Stimulated activated CD4-positive, alpha-beta T cell treated with anti-CD3 and anti-CD28 coated beads, Interleukin-4, amount 100 ng/mL, for 48 hours (primary cell): ENCODE results near the gene TMEM132D.

Source experiments
- DNase-seq, 2 donors: peaks; one replicate each; pipeline ENCODE4 v3.0.0-alpha.2; 2020; ENCODE audit warnings: low read depth in 2 of 2

TMEM132D gene

DNA sequence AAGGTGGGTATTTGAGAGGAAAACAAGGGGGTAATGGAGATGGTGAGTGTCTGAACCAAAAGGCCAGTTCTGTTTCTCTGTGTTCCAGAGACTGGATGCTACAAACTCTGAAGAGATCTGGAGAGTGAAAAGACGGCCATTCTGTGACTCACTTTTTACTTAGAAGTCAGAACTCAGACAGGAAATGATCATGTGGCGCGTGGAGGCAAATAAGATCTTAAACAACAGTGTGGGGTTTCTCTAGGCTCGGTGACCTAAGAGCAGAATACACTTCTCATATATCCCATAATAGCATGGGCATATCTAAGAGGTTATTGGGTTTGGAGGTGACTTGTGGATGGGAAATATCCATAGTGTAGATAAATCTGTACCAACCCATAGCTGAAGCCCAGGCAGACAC, 463.5 kb downstream of the TMEM132D start:
- DNase-seq: no peak

GRCh38 chr12:129434790-129435189, 469.0 kb downstream of the TMEM132D start:
- DNase-seq: no peak

- no peak for DNase-seq
Measured at GRCh38 chr12:129428240-129428936, 475.4 kb downstream of the TMEM132D start.

- no peak for DNase-seq
Measured at GRCh38 chr12:129423041-129423580, 480.7 kb downstream of the TMEM132D start.

DNA sequence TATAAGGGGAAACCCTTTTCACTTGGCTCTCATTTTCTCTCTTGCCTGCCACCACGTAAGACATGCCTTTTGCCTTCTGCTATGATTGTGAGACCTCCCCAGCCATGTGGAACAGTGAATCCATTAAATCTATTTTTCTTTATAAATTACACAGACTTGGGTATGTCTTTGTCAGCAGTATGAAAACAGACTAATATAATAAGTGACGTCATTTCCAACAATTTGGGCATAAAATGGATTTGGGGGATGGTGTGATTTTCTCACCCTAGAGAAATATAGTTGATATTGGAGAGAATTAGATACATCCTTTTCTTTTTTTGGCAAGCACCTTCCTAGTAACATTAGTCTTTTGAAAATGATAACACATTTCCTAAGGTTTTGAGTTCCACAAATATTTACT, 490.5 kb downstream of the TMEM132D start:
- DNase-seq: no peak

- no peak for DNase-seq
Measured at GRCh38 chr12:129409281-129409680, 494.5 kb downstream of the TMEM132D start.

- DNase-seq: no peak
Measured at GRCh38 chr12:129404556-129404955, 499.3 kb downstream of the TMEM132D start.

GRCh38 chr12:129401572-129401971, 502.3 kb downstream of the TMEM132D start:
- DNase-seq: no peak

DNA sequence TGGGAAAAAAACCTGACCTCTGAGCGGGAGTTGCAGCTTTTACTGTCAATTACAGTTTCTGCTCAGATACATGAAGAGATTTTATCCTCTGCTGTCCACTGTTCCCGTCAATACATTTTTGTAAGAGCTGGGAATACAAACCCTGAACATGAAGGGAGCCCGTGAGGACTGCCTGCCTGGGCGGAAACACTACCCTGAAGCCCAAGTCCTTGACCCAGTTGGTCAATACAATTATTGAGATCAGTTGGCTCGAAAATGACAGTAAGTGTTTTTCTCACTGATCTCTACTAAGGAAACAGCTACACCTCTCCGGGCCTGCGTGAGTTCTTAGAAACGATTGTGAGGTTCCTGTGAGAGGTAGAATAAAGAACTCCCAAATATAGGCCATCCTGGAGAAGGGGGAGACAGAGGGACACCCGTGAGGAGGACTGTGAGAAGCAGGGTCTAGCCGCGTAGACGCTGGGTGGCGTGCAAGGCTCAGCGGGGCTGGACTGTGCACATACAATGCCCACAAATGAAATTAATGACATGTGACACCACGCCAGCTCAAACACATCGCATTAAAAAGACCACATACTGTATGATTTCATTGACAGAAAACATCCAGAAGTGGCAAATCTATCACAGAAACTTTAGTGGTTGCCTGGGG, 509.5 kb downstream of the TMEM132D start:
- no peak for DNase-seq

- DNase-seq: no peak
Measured at GRCh38 chr12:129393357-129393937, 510.4 kb downstream of the TMEM132D start.

- no peak for DNase-seq
Measured at GRCh38 chr12:129385637-129385990, 518.2 kb downstream of the TMEM132D start.

- DNase-seq: no peak
Measured at GRCh38 chr12:129383956-129384355, 519.9 kb downstream of the TMEM132D start.

DNA sequence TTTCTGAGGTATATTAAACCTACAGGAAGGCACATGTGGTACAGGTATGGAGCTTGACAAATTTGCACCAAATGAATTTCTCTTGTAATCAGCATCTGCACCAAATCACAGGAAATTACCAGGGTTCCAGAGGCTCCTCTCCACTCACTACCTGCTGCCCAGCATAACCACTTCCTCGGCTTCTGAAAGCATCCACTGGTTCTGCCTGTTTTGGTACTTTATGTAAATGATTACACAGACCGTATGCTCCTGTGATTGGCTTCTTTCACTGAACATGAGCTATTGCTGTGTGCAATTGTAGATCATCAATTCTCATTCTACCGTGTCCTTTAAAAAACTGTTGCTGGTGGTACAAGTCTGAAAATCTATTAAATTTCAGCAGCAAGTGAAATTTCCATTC, 522.1 kb downstream of the TMEM132D start:
- no peak for DNase-seq

GRCh38 chr12:129379076-129379804, 524.6 kb downstream of the TMEM132D start:
- DNase-seq: no peak

DNA sequence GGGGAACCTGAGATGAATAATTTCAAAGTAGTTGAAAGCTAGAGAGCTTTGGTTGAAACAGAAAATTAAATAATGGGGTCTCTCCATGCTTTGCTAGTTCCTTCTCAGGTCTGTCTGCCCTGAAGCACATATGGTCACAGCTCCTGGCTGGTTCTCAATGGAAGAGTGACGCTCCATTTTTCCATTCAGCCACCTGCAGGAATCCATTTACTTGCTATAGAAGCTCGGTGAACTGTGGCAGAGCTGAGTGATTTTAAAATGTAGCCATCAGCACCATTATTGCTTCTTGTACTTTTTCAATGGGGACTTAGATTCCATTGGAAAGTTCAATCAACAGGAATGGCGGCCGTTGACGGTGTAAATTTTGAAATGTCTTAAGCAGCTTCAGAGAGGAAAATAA, 525.3 kb downstream of the TMEM132D start:
- DNase-seq: no peak

DNA sequence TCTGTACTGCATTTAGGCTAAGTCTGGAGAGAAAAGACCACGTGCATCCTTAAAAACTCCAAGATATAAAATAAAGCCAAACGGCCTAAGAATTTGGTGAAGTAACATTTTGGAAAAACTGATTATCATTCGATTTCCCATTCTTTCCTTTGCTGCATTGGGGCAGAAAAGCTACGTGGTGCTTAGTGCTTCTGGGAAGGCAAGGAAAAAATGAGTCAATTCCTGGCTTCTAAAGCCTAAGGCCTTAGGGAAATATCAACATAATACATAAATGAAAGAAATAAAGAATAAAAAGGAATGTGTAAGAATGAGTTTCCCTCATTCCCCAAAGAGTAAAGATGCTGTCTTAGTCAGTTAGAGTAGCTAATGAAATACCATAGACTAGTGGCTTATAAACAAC, 530.1 kb downstream of the TMEM132D start:
- DNase-seq: no peak

DNA sequence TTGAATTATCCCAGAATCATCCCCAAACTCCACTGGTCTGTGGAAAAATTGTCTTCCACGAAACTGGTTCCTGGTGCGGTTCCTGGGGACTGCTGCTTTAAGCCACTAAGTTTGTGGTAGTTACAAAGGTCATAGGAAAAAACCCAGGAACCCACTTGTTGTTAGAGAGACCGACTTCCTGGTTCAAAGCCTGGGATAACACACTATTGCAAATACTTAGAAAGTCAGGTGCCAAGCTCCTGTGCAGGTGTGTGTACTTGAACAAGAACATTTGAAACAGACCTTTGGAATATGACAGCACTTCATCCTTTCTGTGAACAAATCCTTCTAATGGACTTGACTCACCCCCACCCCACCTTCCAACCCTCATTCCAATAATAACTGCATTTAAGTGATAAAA, 530.9 kb downstream of the TMEM132D start:
- no peak for DNase-seq

GRCh38 chr12:129372348-129372747, 531.5 kb downstream of the TMEM132D start:
- DNase-seq: no peak

DNA sequence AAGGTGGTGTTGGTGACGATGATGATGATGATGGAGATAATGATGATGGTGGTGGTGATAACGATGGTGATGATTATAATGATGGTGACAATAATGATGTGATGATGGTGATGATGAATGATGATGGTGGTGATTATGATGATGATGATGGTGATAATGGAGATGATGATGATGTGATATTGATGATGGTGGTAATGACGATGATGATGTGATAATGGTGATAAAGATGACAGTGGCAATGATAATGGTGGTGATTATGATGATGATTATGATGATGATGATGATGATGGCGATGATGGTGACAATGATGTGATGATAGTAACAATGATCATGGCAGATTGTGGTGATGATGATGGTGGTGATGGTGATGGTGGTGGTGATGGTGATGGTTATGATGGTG, 532.6 kb downstream of the TMEM132D start:
- no peak for DNase-seq

- no peak for DNase-seq
Measured at GRCh38 chr12:129366656-129367055, 537.2 kb downstream of the TMEM132D start.

DNA sequence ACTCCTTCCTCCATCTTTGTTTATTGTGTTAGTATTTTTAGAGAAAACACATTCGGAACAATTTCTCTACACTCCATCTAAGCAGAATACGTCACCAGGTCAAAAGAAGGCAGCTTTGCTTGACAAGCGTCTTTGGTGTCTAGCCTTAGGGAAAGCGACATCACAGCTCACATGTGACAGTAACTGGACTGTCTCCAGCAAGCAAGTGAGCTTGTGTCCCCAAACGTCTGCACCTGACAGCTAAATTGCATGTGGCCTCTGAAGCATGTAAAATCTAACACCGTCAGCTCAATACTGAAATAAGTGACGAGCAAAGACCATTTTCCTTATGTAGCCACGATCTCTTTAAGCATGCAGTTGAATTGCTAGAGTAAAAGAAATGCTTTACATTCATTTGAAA, 540.8 kb downstream of the TMEM132D start:
- no peak for DNase-seq

GRCh38 chr12:129357233-129357632, 546.6 kb downstream of the TMEM132D start:
- DNase-seq: no peak
